Measurements from ENCODE around the gene ITPRID2.

DNA sequence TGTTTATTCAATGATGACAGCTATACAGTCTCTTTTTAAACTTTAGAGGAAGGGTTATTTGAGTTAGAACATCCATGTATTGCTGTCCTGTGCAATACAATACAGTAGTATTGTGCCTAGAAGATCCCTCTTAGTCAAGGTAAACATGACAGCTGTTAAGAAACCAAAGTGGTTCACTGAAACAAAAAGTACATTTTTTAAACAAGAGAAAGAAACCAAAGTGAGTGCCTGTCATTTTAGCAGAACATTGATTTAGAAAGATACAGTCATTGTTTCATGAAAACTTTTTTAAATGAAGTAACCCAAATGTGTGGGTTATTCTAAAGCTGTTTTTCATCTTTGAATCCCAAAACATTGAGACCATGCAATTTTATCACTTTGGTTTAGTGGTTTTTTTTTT lies 15.5 kb downstream of the ITPRID2 start:
- TF ChIP-seq, protein P1, sequence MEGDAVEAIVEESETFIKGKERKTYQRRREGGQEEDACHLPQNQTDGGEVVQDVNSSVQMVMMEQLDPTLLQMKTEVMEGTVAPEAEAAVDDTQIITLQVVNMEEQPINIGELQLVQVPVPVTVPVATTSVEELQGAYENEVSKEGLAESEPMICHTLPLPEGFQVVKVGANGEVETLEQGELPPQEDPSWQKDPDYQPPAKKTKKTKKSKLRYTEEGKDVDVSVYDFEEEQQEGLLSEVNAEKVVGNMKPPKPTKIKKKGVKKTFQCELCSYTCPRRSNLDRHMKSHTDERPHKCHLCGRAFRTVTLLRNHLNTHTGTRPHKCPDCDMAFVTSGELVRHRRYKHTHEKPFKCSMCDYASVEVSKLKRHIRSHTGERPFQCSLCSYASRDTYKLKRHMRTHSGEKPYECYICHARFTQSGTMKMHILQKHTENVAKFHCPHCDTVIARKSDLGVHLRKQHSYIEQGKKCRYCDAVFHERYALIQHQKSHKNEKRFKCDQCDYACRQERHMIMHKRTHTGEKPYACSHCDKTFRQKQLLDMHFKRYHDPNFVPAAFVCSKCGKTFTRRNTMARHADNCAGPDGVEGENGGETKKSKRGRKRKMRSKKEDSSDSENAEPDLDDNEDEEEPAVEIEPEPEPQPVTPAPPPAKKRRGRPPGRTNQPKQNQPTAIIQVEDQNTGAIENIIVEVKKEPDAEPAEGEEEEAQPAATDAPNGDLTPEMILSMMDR (IDR thresholded peaks at IDR 0.05 in 2 of 3, conservative IDR thresholded peaks at IDR 0.05 in 1 of 3; ENCODE audit: borderline replicate concordance in 1 of 3, insufficient read depth in 1 of 3, low read depth in 2 of 3, low read length in 2 of 3): no peak
- TF ChIP-seq POLR2AphosphoS5 (IDR thresholded peaks at IDR 0.05; ENCODE audit: low read depth, low read length): no peak; the same call in 1 of the 2 replicates
